Mesenteric fat pad (tissue), 1 donor: Measurements from ENCODE around the gene BUB1B. TPM values are rescaled to one million over a fixed set of nuclear protein-coding genes. Genes with fewer than 3 reads are reported as not detected.
"Not testable (repeated sequence)": the region's sequence is repeated elsewhere in the genome, so short reads cannot be mapped to it uniquely, and the experiment has no call there.

ENCODE experiments used
- DNase-seq: peaks from one replicate; pipeline ENCODE4 v3.0.0-alpha.2; 2020; ENCODE audit warnings: low spot score
- total RNA-seq: library from RNA; stranded (reverse); fragmentation: NEBNext Ultra II Directional; extraction: Animal tissue kit (Norgen Biotek cat#: 25700); gene quantifications from one replicate; pipeline ENCODE4 v1.2.1, GENCODE V29; 2021
- donor health status: DM: yes; HTN: yes; CAD: no.

BUB1B gene
- total RNA-seq, 1 donor from 2014 or later = 0.39 TPM

DNA sequence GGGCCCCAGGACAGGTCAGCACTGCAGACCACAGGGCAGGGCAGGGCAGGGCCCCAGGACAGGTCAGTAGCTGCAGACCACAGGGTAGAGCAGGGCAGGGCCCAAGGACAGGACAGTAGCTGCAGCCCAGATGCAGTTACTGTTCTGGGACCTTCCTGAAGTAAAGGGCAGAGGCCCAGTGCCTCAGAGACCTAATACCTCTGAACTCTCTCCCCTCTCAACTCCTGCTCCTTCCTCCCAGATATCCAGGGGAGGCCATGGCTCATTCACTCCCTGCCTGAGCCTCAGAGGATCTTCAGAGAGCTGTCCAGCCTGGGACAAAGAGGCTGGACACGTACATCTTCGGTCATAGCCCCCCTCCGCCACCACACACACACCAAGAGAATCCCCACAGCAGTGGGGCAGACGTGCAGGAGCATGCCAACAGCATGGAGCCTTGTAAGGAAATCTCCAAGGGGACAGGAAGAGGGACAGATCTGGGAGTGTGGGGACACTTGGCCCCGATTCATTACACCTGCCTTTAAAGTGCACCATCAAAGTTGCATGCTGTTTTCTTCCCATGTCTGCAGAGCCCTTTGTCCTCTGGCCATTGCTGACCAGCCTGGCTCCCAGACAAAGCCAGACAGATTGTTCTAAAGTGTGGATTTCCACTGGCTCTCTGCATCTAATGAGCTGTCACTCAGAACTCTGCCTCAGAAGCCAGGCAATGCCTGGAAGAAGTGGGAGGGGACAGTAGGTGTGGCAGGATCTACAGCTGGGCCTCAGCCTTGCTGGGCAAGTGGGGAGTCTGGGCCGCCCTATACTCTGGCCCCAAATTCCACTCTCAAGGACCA lies 24.2 kb upstream of the BUB1B start:
- DNase-seq = no peak

DNA sequence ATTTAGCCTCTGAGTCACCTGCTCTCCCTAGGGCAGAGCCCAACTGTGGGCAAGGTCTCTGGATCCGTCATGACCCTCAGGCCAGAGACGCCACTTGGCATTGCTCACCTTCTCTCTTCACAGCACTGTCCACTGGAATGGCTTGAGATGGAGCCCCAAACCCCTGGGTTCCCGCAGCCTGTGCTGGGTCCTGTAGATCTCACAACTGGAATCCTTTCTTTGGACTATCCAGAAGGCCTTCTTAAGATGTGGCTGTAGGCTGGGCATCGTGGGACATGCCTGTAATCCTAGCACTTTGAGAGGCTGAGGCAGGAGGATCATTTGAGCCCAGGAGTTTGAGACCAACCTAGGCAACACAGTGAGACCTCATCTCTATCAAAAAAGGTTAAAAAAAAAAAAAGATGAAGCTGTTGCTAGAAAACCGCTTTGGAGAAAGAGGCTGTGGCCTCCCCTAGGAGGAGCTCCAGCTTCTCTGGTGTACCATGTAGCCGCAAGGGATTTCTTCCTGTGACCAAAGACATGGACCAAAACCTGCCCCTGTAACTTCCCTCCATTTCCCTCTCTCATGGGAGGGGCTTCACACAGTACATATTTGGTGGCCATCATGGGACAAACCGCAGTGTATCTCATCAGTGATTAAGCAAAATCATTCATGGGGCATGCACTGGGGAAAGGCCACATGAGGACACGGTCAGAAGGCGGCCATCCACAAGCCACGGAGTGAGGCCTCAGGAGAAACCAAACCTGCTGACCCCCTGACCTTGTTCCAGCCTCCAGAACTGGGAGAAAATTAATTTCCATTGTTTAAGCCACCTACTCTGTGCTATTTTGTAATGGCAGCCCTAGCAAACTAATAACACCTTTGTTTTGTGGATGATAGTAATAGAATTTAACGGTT lies 23.3 kb upstream of the BUB1B start:
- no peak for DNase-seq

DNA sequence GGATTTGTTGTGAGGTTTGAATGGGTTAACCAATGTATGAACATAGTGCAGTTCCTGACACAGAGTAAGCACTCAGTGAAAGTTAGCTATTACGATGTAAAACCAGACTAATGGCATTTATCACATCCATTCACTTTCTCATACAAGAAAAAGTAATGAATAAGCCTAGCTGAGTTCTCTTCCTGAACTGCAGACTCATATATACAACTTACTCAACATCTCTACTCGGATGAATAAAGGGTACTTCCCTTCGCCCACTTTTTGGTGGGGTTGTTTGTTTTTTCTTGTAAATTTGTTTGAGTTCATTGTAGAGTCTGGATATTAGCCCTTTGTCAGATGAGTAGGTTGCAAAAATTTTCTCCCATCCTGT lies 22.7 kb upstream of the BUB1B start:
- not testable (repeated sequence) for DNase-seq

DNA sequence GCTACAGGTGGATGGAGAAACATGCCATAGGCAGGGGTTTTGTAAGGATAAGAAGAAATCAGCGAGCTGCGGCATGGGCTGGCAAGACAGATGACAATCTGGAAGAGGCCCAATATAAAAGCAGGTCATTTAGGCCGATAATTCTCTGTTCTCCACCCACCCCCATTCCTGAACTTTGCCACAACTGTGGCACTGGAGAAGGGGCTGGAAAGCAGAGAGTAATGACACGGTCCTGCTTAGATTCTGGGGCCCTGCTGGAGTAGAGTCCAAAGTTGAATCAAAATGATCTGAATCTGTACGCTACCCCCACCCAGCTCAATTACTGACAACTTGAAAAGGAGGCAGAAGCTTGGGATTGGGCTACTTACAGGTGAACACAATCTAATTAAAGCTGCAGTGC lies 18.4 kb upstream of the BUB1B start:
- DNase-seq = no peak

DNA sequence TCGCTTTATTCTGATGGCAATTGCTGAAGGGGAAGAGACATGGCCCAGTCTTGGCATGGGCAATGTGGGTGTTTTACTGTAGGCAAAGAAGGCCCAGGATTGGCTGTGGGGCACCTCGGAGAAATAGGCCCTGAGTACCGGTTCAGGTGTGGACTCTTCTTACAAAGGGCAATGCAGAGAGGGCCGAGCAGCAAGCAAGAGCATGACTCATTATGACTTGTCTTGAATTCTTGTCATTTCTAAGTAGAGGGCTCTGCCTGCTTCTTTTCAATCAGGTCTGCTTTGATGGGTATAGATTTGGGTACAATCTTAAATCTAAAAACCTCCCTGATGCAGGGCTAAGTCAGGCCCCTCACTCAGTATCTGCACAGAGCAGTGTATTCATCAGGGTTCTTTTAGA lies 14.8 kb upstream of the BUB1B start:
- no peak for DNase-seq

DNA sequence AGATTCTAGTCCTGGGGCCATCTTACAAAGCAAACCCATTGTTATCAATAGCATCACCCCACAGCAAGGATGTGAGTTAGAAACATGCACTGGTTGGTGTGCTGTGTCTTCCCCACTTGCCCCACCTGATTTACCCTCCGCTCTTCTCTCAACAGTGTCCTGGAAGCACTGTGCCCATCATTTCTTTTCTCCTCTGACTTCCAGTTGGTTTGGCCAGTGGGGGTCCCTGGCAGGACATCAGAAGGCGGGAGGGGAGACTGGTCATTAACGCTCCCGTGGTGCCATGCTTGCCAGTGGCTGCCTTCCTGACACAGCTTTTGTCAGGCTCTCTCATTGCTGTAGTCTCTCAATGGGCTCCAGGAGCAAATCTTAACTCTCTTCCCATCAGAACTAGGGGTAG lies 11.5 kb upstream of the BUB1B start:
- DNase-seq = no peak

DNA sequence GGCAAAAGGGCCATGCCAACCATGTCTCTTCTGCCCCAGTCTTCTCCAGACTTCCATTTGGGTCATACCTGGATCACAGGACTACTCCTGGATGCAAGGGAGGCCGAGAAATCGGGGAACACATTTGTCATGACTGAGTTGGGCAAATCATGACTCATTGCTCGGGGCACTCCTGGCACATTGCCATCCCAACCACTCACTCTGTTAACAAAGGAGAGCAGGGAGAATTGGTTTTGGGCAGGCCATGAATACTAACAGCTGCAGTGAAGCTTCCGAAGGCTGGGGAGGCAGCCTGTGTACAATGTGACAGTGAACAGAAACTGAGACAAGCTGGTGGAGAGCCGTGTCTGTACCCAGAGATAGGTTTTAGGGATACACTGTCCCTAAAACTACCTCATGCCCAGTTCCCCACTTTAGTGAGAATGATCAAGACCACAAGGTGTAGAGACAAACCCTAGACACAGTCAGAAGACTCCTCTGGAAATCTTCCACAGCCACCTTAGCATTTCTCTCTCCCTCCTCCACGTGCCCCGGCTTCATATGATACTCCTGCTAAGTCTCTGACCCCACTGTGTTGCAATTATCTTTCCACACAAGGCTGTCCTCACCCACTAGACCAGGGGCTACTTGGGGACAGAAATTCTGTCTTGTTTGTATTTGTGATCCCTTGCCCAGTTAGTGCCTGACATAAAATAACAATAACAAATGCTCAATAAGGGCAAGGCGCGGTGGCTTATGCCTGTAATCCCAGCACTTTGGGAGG lies 10.5 kb upstream of the BUB1B start:
- DNase-seq = no peak

DNA sequence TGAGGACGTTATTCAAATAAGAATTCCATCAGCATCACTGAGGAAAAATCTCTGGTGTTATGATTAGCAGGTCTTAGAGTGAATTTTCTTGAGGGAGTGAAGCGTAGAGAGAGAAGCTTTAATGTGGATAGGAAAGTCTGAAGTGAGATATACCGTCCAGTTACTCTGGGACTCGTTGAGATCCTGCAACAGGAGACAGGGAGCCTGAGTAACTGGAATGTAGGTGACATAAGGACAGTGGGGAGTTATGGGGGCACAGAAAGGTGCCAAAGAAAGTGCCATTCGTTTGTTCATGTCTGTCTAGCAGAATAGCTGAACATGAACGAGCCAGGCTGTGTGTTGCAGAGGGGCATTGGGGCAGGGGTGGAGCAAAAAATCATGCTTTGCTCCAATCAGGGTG lies 9.4 kb upstream of the BUB1B start:
- no peak for DNase-seq

DNA sequence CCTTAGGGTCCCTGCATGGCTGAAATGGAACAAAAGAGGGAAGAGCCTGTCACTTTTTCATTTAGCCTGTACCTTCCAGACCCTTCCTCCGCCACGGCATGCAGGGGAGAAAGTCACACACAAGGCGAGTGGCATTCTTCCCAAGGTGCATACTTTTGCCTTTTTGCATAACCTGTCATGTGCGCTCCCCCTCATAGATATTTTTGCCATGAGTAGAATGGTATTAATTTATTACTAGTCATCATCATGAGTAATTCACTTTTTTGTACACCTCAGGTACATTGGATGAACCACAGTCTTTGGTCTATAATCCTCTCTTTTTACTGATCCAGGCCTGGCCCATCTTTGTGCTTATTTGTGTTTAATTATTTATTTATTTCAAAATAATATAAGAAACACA lies 8.9 kb upstream of the BUB1B start:
- DNase-seq = no peak

DNA sequence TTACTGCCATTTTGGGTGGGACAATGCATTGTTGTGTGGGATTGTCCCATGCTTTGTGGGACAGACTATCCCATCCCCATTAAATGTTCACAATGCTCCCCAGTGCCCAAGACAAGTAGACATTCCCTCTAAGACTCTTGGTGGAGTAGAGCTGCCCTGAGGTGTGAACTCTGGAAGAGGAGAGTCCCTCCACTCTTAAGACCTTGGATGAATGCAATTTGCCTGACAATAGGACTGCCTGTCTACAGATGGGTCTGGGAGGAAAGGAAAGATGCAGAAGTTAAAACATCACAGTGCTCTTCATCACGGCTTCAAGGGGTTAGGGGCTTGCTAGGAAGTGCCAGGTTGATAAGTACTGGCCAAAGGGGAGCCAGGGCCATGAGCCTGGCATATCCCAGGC lies 6.0 kb upstream of the BUB1B start:
- not testable (repeated sequence) for DNase-seq

DNA sequence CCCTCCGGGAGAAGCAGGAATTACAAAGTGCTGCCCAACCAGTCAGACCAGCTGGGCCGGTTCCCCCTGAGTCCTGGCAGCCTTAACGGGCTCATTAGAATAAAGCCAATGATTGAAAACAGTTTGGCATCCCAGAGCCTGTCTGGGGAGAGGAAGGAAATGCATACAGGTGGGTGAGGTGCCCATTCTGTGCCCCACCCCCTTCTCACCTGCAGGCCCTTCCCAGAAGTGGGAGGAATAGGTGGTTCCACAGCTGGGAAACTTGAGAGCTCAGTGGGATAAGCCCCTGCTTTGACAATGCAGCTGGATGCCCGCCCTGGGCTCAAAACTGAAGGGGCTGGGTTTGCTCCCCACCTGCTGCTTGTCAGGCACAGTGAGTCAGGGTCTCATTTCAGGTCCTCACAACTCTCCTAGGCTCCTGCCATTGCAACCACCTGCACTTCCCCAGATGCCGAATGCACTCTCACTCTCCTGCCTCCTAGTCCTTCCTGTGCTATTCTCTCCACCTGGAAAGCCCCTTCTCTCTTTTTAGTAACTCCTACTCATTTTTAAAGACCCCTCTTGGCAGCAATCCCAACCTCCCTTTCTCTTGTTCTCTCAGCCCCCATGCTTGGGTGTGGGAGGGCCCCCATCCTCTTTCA lies 5.5 kb upstream of the BUB1B start:
- no peak for DNase-seq

DNA sequence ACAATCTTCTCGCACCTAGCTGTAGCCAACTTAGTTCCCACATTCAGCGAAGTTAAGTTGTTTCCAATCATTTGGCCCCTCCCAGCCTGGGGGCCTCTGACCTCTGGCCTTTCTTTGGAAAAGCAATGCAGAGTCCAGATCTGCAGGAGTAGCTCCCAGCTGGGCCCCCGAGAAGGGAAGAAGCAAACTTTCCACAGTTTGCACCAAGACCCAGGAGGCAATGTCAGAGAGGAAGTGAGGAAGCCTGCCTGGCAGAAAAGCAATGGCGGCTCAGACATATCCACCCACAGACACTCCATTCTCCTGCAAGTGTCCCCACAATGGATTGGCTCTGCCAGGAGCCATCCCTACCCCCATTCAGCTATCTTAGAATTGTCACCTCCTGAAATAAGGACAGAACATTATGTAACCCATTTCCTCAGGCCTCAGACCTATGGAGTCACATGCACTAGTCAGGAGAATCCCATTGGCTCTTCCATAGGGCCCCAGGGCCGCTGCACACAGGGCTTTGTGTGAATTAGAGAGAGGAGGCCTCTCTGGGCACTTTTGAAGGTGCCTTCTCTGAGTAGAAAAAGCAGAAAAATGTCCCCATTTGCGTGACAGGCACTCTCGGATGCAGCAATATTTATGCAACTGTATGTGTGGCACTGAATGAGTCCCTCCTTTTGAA lies 3.0 kb upstream of the BUB1B start:
- DNase-seq = no peak

DNA sequence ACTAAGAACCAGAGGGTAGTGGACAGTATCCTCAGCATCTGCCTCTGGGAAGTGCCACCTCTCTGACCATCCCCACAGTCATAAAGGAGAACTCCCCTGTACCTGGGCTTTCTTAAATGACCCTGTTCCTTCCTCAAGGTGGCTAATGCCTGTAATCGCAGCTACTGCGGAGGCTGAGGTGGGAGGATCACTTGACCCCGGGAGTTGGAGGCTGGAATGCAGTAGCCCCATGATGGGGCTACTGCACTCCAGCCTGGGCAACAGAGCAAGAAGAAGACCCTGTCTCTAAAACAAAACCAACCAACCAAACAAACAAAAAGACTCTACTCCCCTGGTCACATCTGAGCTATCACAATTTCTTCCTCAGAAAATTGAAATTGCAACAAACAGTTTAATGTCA lies 848 bp upstream of the BUB1B start:
- no peak for DNase-seq

DNA sequence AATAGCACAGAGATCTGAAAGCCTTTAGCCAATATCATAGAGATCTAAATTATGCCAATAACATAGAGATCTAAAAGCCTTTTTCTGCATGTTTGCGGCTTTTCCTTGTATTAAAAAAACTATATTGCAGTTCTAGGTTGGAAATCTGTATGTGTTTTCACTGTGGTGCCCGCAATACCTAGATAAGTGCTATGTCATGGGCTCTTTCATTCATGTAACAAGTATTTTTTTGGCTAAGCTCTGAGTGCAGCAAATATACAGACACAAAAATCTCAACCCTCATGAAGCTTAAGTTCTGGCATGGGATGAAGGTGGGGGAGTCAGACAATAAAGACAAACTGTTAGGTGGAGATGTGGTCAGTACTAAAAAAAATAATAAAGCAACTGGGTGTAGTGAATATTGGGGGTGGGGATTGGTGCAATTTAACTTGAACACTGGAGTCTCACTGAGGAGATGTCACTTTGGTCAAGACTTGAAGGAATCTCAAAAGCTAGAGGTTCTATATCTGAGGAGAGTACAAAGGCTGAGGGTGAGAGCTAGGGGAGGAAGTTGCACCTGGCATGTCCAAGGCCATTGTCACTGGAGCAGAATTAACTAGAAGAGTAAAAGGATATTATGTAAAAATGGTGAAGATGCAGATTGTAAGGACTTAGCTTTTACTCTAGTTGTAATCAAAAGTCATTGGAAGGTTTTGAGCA lies 973 bp downstream of the BUB1B start:
- no peak for DNase-seq

DNA sequence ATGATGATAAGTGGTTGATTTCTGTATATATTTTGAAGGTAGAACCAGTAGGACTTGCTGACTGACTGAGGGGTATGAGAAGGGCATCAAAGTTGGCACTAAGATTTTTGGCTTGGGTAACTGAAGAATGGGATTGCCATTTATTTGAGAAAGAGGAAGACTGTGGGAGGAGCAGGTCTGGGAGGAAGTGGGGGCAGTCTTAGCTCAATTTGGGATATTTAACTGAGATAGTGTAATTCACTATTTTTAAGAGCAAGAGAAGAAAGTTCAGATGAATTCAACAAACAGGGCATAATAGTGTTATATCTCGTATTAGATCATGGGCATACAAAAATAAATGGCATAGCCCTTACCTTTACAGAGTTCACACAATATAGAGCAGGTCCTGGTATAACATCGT lies 1.7 kb downstream of the BUB1B start:
- DNase-seq = no peak

DNA sequence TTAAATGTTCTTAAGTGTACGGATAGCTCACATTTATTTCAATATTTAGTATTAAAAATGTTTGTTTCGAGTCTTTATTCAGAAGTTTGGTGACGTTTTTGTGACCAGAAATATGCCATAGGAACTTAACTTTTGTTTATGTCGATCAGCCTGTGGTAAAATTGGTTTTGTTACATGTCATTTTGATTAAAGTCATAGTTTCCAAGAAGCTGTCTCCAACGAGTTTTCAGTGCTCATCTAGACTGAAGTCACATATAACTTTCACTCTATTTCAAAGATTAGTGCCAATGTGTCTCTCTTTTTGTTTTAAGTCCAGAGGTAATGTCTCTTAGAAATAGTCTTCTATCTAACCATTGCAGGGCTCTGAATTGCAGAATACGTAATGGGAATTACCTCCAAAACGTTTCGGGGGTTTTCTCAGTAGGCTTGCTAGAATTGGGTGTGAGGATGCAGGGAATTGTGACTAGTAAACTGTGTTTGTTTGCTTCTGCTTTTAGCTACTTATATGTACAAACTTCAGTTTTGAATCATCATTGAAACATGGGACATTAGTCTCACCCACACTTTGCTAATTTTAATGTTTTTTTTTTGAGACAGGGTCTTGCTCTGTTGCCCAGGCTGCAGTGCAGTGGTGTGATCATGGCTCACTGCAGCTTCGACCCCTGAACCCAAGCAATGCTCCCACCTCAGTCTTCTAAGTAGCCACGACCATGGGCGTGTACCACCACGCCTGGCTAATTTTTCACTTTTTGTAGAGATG lies 3.0 kb downstream of the BUB1B start:
- DNase-seq = no peak

DNA sequence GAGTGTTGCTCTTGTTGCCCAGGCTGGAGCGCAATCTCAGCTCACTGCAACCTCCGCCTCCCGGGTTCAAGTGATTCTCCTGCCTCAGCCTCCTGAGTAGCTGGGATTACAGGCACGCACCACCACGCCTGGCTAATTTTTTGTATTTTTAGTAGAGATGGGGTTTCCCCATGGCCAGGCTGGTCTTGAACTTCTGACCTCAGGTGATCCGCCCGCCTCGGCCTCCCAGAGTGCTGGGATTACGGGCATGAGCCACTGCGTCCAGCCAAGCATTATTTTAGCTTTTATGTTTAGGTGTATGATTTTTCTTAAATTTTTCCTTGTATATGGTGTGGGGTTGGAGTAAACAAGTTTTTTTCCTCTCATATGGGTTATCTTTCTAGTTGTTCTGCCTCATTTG lies 6.5 kb downstream of the BUB1B start:
- not testable (repeated sequence) for DNase-seq

DNA sequence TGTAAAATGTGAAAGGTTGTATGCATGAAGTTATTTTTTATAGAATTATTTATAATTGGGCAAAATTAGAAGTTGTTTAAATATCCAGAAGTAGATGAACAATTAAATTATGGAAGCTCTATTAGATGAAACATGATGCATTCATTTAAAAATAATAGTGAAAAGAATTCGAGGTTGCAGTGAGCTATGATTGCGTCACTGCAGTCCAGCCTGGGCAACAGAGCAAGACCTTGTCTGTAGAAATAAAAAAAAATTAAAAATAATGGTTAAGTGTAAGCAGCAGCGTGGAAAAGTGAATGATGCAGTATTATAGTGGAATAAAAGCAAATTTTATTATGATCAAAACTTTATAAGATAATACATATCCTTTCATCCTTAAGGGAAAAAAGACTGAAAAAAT lies 14.3 kb downstream of the BUB1B start:
- DNase-seq = no peak

DNA sequence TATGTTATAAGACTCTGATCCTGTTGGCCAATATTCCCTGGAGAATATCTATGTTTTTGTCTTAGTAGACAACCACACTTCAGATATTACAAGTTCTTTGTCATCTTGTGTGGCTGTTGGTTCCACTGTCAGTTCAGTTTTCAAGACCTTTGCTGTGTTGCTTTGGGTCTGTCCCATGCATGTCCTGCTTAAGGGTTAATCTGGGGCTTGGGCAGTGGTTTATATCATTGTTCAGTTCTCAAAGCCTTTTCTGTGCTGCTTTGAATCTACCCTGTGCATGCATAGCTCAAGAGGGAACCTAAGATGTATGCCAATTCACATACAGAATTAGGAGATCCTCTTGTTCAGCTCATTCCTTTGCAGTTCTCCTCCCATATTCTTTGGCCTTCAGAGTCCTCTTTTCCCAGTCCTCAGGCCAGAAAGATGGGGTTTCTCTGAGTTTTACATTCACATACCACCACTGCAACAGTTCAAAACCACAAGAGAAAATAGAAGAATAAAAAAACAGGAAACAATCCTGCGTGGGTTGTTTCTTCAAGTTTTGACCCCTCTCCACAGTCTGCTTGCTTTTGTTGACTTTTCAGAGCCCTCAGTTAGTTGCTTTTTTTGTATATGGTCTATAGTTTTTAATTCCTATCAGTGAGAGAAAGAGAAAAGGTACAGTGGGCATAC lies 21.6 kb downstream of the BUB1B start:
- DNase-seq = no peak
